ENCODE results near the gene CHRM4.

The CHRM4 gene

GRCh38 chr11:46387919-46388618 is 3.5 kb downstream of the CHRM4 start:
- no peak for TF ChIP-seq MAX (IDR thresholded peaks at IDR 0.05)
- no peak for TF ChIP-seq TEAD4 (IDR thresholded peaks at IDR 0.05)
- no peak for TF ChIP-seq TAF1 (IDR thresholded peaks at IDR 0.05; ENCODE audit: low read depth)
- no peak for TF ChIP-seq CEBPB (IDR thresholded peaks at IDR 0.05)
- TF ChIP-seq ZBTB7A (IDR thresholded peaks at IDR 0.05; ENCODE audit: low read depth): no peak
- TF ChIP-seq CREB1 (IDR thresholded peaks at IDR 0.05; ENCODE audit: low read depth): no peak
- no peak for TF ChIP-seq NFIC (IDR thresholded peaks at IDR 0.05)
- TF ChIP-seq TCF12 (IDR thresholded peaks at IDR 0.05; ENCODE audit: low read depth): no peak
- no peak for TF ChIP-seq FOXM1 (IDR thresholded peaks at IDR 0.05; ENCODE audit: borderline replicate concordance, low read depth)
- TF ChIP-seq USF1 (IDR thresholded peaks at IDR 0.05): no peak
- no peak for TF ChIP-seq YY1 (IDR thresholded peaks at IDR 0.05; ENCODE audit: low read depth)
- no peak for TF ChIP-seq REST (IDR thresholded peaks at IDR 0.05; ENCODE audit: low read depth)
- TF ChIP-seq EP300 (IDR thresholded peaks at IDR 0.05; ENCODE audit: borderline replicate concordance): no peak
- no peak for TF ChIP-seq RAD21 (IDR thresholded peaks at IDR 0.05; ENCODE audit: low read depth)
- no peak for TF ChIP-seq EGR1 (IDR thresholded peaks at IDR 0.05)

GRCh38 chr11:46387456-46387855 is 4.1 kb downstream of the CHRM4 start:
- TF ChIP-seq TAF1 (IDR thresholded peaks at IDR 0.05; ENCODE audit: low read depth) (no peak), REST (IDR thresholded peaks at IDR 0.05; ENCODE audit: low read depth) (no peak), FOXM1 (IDR thresholded peaks at IDR 0.05; ENCODE audit: borderline replicate concordance, low read depth) (no peak), TEAD4 (IDR thresholded peaks at IDR 0.05) (no peak)

GRCh38 chr11:46386674-46387073 is 4.9 kb downstream of the CHRM4 start:
- TF ChIP-seq RAD21 (IDR thresholded peaks at IDR 0.05; ENCODE audit: low read depth) (no peak), EGR1 (IDR thresholded peaks at IDR 0.05) (no peak), USF1 (IDR thresholded peaks at IDR 0.05) (no peak), CREB1 (IDR thresholded peaks at IDR 0.05; ENCODE audit: low read depth) (no peak), EP300 (IDR thresholded peaks at IDR 0.05; ENCODE audit: borderline replicate concordance) (no peak), YY1 (IDR thresholded peaks at IDR 0.05; ENCODE audit: low read depth) (no peak), TCF12 (IDR thresholded peaks at IDR 0.05; ENCODE audit: low read depth) (no peak), ZBTB7A (IDR thresholded peaks at IDR 0.05; ENCODE audit: low read depth) (no peak), MAX (IDR thresholded peaks at IDR 0.05) (no peak), TEAD4 (IDR thresholded peaks at IDR 0.05) (no peak), CEBPB (IDR thresholded peaks at IDR 0.05) (no peak), FOXM1 (IDR thresholded peaks at IDR 0.05; ENCODE audit: borderline replicate concordance, low read depth) (no peak), NFIC (IDR thresholded peaks at IDR 0.05) (no peak), TAF1 (IDR thresholded peaks at IDR 0.05; ENCODE audit: low read depth) (no peak)

- TF ChIP-seq EP300 (IDR thresholded peaks at IDR 0.05; ENCODE audit: borderline replicate concordance) (no peak), RAD21 (IDR thresholded peaks at IDR 0.05; ENCODE audit: low read depth) (no peak), CREB1 (IDR thresholded peaks at IDR 0.05; ENCODE audit: low read depth) (no peak)
Measured at GRCh38 chr11:46386005-46386578, 5.5 kb downstream of the CHRM4 start.

GRCh38 chr11:46385169-46386004 is 6.2 kb downstream of the CHRM4 start:
- TF ChIP-seq TCF12 (IDR thresholded peaks at IDR 0.05; ENCODE audit: low read depth): no peak
- TF ChIP-seq ZBTB7A (IDR thresholded peaks at IDR 0.05; ENCODE audit: low read depth): no peak
- TF ChIP-seq USF1 (IDR thresholded peaks at IDR 0.05): no peak
- TF ChIP-seq TAF1 (IDR thresholded peaks at IDR 0.05; ENCODE audit: low read depth): no peak
- TF ChIP-seq CREB1 (IDR thresholded peaks at IDR 0.05; ENCODE audit: low read depth): no peak
- no peak for TF ChIP-seq CEBPB (IDR thresholded peaks at IDR 0.05)
- no peak for TF ChIP-seq YY1 (IDR thresholded peaks at IDR 0.05; ENCODE audit: low read depth)
- no peak for TF ChIP-seq EGR1 (IDR thresholded peaks at IDR 0.05)
- TF ChIP-seq MAX (IDR thresholded peaks at IDR 0.05): no peak
- no peak for TF ChIP-seq EP300 (IDR thresholded peaks at IDR 0.05; ENCODE audit: borderline replicate concordance)
- no peak for TF ChIP-seq FOXM1 (IDR thresholded peaks at IDR 0.05; ENCODE audit: borderline replicate concordance, low read depth)
- TF ChIP-seq TEAD4 (IDR thresholded peaks at IDR 0.05): no peak
- TF ChIP-seq RAD21 (IDR thresholded peaks at IDR 0.05; ENCODE audit: low read depth): no peak
- TF ChIP-seq NFIC (IDR thresholded peaks at IDR 0.05): no peak
- TF ChIP-seq REST (IDR thresholded peaks at IDR 0.05; ENCODE audit: low read depth): no peak
